HG03439 (cell line): Measurements from ENCODE around the gene SH3TC2.

Experiments used
- ATAC-seq: cut with Tn5 transposase; IDR thresholded peaks from one replicate; pipeline ENCODE4 v1.9.1; 2021; ENCODE audit warnings: mild to moderate bottlenecking, moderate library complexity; ENCODE audit not compliant: unreplicated experiment

SH3TC2 gene

DNA sequence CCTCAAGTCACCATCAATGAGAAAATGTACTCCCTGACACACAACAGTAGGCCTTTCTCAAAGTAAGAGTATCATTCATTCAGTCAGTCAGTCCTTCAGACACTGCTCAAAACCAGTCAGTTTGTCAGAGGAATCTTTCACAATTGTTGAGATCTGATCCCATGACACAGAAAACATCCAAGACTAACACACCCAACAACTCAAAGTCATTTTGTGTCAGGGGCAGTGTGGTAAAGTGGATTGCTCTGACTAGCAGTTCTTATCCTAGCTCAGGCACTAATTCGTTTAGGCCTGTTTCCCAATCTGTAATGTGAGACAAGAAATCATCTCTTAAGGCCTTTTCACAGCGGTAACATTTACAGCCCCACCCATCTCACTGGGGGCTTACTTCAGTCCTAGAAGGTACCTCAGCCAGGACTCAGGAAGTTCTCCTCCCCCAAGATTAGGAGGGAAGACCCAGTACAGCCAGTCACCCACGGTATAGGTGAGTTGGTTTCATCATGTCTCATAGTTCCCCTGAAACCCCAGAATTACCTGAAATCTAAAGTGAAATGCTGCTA lies 31.9 kb downstream of the SH3TC2 start:
- ATAC-seq: no peak

DNA sequence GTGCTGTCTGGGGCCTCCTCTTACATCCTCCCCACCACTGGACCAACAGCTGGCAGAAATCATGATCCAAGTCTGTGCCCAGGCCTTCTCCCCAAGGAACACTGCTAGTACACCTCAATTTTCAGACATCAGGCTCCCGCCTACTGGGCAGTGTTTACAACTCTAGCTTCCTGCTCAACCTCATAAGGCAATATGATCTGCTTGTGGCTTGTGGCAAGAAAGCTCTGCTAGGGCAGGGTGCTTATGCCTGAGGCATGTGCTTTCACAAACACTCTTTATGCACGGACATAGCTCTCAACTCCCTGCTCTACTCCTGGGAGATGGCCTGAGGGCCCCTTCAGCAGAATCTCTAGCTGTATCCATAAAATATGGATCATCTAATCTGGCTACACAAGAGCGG lies 32.5 kb downstream of the SH3TC2 start:
- ATAC-seq: no peak

DNA sequence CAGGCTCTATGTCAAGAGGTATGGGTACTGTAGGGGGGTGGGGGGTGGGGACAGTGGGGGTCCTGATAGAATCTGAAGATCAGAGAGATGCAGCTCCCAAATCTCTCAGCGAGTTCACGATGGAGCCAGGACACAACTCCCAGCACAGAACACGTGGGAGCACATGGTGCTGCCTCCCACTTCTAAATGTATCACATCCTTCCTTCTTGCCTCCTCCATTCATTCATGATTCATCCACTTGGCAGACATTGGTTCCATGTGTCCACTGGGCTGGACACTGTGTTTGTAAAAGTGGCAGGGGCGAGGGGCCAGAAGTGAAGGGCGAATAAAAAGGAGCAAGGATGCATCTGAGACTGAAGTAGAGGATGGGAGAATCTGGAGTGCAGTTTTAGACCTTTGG lies 33.9 kb downstream of the SH3TC2 start:
- no peak for ATAC-seq

DNA sequence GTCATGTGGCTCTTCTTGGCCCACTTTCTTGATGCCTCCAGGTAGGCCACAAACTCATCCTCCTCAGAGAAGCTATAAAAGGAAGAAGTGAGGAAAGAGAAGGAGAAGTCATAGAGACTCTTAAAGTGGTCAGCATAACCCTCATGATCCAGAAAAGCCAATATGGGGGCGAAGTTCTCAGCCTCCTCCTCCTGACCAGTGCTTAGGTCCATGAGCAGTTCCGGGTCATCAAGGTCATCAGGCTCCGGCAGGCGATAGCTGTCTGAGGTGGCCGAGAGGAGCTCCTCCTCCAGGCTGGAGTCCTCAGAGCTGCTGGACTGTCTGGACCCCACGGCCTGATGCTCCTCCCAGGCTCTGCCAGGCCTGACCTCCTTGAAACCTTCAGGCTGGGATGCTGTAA lies 34.7 kb downstream of the SH3TC2 start:
- ATAC-seq: no peak

GRCh38 chr5:149027636-149028035 lies 35.2 kb downstream of the SH3TC2 start:
- no peak for ATAC-seq

DNA sequence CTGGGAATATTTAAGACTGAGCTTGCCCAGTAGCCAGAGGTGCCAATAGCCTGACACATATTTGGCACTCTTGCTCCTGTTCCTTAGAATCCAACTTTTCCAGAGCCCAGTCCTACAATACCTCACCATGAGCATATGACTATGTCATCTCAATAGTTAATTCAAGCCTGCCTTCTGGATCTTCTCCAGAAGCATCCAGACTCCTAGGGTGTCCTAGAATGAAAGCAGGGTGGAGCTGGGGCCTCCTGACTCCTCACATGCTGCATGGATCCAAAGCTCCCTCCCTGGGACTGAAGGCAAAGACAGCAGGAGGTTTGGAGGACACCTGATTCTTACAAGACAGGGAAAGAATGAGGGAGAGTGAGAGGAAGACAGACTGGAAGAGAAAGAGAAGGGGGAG lies 37.9 kb downstream of the SH3TC2 start:
- no peak for ATAC-seq

- no peak for ATAC-seq
These were observed 38.4 kb downstream of the SH3TC2 start for GRCh38 chr5:149024477-149024876.

DNA sequence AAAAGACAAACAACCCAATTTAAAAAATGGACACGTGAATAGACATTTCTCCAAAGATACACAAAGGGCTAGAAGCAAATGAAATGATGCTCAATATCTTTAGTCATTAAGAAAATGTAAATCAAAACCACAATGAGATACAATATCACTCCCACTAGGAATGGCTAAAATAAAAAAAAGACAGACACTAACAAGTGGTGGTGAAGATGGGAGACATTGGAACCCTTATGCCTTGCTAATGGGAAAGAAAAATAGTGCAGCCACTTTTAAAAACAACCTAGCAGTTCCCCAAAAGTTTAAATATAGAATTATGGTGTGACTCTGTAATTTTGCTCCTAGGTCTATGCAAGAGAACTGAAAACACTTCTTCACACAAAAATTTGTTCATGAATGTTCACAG lies 40.7 kb downstream of the SH3TC2 start:
- no peak for ATAC-seq

DNA sequence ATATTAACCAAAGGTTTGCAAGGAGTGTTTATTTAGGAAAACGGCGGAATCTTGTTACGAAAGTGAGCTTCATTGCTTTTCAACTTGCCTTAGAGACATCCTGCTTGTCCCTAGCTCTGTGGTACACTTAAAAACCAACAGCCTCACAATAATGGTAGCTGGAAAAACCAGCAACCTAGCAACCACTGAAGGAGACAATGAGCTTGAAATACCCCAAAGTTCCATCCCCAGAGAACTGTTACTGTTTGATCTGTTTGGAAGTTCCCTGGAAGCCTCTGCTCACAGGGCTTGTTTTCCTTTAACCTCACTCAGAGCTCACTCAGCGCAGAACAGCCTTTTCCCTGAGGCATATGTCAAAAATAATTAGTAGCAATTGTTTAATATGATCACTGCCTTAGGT lies 43.2 kb downstream of the SH3TC2 start:
- ATAC-seq: no peak

DNA sequence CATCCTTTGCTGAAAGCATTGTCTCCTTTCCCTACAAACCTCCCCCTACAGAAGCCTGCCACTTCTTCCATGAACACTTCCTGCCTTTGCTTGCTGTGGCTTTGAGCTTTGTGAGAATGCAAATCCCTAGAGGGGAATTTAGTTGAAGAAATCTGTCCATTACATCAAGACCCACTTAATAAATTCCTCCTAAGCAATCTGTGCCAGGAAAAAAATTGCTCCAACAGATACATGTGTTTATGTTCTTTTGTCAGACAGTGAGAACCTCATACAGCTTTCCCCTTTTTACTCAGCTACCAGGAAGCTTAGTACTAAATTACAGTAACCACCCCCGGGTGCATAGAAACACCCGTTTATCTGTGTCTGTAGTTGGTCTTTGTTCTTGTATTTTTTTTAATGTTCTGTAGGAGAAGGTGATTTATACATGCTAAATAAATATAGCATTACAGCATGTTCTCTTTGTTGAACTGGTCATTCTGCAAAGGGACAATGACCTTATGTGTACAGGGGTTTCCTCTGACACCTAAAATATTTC lies 43.9 kb downstream of the SH3TC2 start:
- no peak for ATAC-seq

DNA sequence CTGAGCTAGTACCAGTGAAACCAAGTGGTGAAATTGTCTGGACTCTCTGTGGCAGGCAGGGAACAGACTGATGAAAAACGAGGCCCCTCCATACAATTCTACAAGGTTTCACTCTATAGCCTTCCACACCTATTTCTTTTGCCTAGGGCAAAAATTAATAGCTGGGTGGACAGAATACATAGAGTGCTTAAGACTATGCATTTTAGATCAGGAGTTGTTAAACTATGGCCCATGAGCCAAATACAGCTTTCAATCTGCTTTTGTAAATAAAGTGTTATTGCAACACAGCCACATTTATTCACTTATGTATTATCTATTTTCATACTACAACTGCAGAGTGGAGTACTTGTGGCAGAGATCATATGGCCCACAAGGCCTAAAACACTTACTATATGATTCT lies 45.2 kb downstream of the SH3TC2 start:
- no peak for ATAC-seq

DNA sequence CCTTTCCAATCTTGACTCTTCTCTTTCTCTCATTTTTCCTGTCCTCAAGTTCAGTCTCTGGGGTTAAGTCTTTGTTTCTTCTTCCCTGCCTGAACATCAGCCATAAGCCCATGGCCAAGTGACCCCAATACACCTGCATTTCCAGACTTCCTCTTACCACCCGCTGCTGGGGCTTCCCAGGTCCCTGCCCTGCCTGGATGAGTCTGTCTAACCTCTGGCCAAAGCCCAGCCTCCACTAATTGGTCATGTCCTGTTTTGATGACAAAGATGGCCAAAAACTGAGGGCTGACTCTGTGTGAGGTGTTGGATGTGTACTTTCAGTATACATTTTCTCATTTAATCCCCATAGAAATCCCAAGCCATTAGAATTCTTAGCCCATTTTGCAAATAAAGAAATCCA lies 47.3 kb downstream of the SH3TC2 start:
- no peak for ATAC-seq

- ATAC-seq: no peak
These were observed 47.7 kb downstream of the SH3TC2 start for GRCh38 chr5:149015126-149015525.

DNA sequence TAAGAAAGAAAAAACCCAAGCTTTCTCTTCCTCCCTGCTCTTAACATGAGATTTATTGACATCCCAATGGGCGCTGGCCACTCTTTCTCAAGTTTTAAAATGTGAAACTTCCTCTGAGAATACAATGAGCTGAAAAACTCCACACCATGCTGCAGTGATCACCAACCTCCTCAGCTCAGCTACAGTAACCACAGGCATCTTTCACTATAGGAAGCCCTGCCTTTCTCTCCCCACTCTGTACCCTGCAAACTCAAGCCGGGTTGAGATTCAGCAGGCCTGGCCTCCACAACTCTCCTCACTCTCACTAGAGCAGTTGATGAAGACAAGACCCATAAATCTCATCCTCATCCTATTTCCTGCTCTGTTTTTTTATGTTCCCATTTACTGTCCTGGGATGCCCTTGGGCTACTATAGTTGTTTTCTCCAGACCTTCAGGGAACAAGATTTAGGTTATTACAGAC lies 48.3 kb downstream of the SH3TC2 start:
- ATAC-seq: no peak

GRCh38 chr5:149013796-149014195 lies 49.1 kb downstream of the SH3TC2 start:
- ATAC-seq: no peak

GRCh38 chr5:149012350-149012749 lies 50.5 kb downstream of the SH3TC2 start:
- ATAC-seq: no peak

DNA sequence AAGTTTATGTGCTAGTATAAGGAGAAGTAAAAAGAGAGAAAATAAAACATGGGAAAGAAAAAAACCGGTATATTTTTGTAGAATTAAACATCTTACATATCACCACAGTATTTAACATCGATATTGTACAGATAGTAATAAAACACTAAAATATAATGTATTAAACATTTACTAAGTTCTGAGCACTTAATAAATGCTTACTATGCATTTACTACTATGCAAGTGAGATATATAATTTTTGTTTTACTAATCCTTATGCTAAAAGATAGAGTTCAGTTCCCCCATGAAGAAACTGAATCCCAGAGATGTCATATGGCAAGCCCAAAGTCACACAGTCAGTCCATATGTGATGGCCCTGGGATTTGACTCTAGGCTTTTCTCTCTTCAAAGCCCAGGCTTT lies 51.1 kb downstream of the SH3TC2 start:
- ATAC-seq: no peak

GRCh38 chr5:149011084-149011483 lies 51.8 kb downstream of the SH3TC2 start:
- ATAC-seq: no peak

DNA sequence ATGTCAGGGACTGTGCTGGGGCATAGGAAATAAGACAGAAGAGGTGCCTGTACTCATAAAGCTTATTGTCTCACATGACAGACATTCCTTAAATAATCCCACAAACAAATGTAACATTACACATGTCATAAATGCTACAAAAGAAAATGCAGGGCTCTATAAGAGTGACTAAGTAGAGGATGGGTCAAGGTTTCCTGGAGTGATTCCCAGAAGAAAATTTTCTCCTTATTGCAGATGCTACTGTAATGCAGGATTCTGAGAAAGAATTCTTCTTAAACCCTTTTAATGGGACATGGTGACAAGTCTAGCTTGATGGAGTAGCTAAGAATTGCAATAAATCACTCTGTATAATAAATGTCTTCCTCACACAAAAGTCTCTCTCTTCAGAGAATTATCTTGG lies 55.7 kb downstream of the SH3TC2 start:
- ATAC-seq: no peak

- no peak for ATAC-seq
These were observed 56.4 kb downstream of the SH3TC2 start for GRCh38 chr5:149006426-149006825.

DNA sequence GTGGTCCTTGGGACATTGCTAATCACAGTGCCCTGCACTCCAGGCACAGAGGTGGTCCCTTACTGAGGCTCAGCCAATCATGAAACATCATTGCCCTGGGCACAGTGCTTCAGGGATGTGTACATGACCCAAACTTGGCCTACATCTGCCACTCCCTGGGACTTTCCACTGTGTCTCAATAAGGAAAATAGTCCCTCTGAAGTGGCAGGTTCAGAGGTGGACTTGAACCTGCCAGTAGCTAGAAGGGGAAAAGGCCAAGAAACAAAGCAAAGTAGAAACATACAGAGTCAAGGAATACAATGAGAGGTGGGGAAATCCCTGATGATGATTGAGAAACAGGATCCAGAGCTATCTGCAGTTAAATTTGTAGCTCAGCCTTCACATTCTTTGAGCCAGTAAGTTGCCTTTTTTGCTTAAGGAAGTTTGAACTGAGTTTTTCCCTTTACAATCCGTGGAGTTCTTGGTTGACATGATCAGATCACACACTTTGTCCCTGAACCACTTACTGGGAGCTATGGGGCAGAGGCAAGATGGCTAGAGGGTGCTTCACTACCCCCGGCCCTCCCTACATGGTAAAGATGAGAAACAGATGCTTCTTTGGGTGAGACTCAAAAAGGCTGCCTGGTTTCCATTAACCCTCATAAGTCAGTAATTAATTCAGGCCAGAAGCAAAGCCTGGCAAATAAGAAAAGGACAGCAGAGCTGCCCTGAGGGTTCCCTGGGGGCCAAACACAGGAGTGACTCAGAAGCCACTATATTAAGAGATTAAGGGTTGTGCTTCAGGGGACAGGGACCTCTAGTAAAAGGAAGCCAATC lies 57.6 kb downstream of the SH3TC2 start:
- ATAC-seq: no peak

DNA sequence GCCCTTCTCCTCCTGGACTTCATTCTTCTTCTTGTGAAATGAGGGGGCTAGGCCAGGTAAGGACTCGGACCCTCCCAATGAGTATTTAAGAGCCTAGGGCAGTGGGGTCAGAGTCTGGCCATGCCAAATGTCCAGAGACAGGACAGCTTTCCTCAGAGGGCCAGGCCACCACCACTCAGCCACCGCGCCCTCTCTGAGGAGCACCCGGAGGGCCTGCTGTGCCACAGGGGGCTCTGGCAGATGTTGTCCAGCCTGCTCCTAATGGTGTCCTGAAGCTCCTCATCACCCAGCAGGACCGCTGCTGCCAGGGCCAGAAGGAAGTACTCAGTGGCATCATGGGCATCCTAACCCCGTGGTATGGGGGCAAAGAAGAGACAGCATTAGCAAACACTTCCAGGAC lies 58.3 kb downstream of the SH3TC2 start:
- ATAC-seq: no peak
